Measurements from ENCODE around the gene MTMR11. TPM values are rescaled to one million over a fixed set of nuclear protein-coding genes. Genes with fewer than 3 reads are reported as not detected.

MTMR11 gene, protein sequence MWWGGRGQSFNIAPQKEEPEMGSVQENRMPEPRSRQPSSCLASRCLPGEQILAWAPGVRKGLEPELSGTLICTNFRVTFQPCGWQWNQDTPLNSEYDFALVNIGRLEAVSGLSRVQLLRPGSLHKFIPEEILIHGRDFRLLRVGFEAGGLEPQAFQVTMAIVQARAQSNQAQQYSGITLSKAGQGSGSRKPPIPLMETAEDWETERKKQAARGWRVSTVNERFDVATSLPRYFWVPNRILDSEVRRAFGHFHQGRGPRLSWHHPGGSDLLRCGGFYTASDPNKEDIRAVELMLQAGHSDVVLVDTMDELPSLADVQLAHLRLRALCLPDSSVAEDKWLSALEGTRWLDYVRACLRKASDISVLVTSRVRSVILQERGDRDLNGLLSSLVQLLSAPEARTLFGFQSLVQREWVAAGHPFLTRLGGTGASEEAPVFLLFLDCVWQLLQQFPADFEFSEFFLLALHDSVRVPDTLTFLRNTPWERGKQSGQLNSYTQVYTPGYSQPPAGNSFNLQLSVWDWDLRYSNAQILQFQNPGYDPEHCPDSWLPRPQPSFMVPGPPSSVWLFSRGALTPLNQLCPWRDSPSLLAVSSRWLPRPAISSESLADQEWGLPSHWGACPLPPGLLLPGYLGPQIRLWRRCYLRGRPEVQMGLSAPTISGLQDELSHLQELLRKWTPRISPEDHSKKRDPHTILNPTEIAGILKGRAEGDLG
- 2.4 TPM for polyA plus RNA-seq (2013, experiment 1 of 2)
- 1.9 TPM for polyA plus RNA-seq (2013, experiment 2 of 2)

DNA sequence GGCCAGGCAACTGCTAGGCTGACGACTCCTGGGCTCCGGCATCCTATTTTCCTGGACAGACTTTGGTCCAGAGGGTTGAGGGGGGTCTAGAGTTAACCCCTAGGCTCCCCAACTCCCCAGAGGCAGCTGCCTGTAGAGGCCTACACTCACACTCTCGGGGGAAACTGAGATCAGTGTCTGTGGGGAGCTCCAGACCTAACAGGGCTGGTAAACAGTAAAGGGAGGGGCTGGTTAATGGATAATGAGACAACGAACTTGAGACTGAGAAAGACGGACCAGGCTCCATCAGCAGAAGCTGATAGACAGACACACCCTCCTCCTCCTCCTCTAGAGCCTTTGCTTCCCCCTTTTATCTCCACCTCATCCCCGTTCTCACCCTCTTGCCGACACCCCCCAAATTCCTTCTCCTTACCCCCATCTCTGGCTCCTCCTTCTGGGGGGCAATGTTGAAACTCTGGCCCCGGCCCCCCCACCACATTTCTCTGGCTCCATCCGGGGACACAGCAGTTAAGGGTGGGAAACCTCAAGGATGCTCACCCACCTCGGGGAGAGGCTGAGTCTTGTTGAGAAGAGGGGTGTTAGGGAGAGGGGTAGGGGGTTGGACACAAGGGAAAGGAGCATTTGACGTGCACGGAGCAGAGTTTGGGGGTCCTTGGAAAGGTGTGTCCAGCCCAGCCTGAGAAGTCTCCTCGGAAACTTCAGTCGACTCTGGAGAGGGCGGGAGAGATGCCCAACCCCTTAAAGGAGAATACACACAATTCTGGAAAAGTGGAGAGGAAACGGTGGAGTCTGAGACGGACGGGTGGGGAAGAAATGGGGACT lies at the start of gene MTMR11:
TSS of gene MTMR11 (minus strand) at position 710 of the 822 bp plus-strand sequence. CDS start at position 478, 232 bp downstream.
- Histone ChIP-seq H3K4me3 (ENCODE audit: low read length in 2 of 2) (peak within 1 kb of the TSS; percentile 29 to 49), H3K14ac (ENCODE audit: low read length) (no peak within 1 kb of the TSS), H3K9ac (ENCODE audit: low read depth, low read length, poor library complexity) (no peak within 1 kb of the TSS), H3K27me3 (ENCODE audit: control insufficient read depth in 3 of 3, insufficient read depth in 3 of 3, low read depth in 1 of 3, low read length in 3 of 3) (no peaks in the 10 kb centered on the region), H3K4me1 (ENCODE audit: control insufficient read depth in 2 of 2, insufficient read depth in 1 of 2, low read depth in 1 of 2, low read length in 2 of 2) (peaks cover 14 to 19% of the 10 kb centered on the region in 2 donors), H3K4ac (ENCODE audit: low read length) (no peak within 1 kb of the TSS), H2AFZ (ENCODE audit: low read length) (peak within 1 kb of the TSS; percentile 78), H3K4me2 (ENCODE audit: insufficient read depth, low read length, poor library complexity, severe bottlenecking) (peak within 1 kb of the TSS; percentile 31), H3K36me3 (replicated peaks in 1 of 2; ENCODE audit: control insufficient read depth in 2 of 2, insufficient read depth in 2 of 2, low read length in 2 of 2) (no peaks in the 10 kb centered on the region), H2BK120ac (ENCODE audit: low read depth, low read length) (no peak within 1 kb of the TSS), H2BK12ac (ENCODE audit: low read length) (no peak within 1 kb of the TSS), H4K8ac (ENCODE audit: low read depth, low read length) (no peak within 1 kb of the TSS), H2BK15ac (ENCODE audit: low read length) (no peak within 1 kb of the TSS), H3K18ac (ENCODE audit: low read length) (peak within 1 kb of the TSS; percentile 11), H2BK5ac (ENCODE audit: low read length) (no peak within 1 kb of the TSS), H4K91ac (ENCODE audit: low read depth, low read length, poor library complexity) (no peak within 1 kb of the TSS), H3K23ac (ENCODE audit: low read depth, low read length, poor library complexity) (no peak within 1 kb of the TSS), H3K27ac (replicated peaks; ENCODE audit: low read length) (no peak within 1 kb of the TSS), H2AK5ac (ENCODE audit: low read depth, low read length) (no peak within 1 kb of the TSS), H3K9me3 (replicated peaks in 1 of 2; ENCODE audit: control insufficient read depth in 2 of 2, insufficient read depth in 1 of 2, low read depth in 1 of 2, low read length in 2 of 2) (no peaks in the 10 kb centered on the region), H3K79me1 (ENCODE audit: low read depth, low read length) (no peaks in the 10 kb centered on the region)
- WGBS, 2 donors (ENCODE audit: extremely low coverage in 2 of 2, insufficient read length in 2 of 2, insufficient replicate concordance in 1 of 2), result no CpG with 5 or more reads among the region's 18 CpGs
- DNase-seq (ENCODE audit: low spot score), result no peak

DNA sequence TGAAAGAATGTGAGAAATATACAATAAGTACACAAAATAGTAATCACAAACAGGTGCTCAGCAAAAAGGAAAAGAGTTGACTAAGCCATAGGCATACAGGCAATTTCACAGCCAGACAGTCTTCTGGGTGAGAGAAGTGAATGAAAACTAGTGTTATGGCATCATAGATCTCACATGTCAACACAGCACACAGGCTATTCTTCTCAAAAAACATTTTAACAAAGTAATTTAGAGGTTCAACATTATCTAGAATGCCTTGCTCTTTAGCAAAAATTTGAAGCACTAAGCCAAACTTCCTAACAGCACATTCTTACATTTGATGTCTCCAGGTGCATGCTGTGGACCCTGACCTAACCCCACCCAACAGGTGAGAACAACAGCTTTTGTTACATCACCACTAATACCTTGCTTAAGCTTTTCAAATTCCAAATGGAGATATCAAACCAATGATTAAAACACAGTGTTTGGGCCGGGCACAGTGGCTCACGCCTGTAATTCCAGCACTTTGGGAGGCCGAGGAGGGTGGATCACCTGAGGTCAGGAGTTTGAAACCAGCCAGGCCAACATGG lies 43.4 kb upstream of the MTMR11 start:
- Histone ChIP-seq H4K8ac (ENCODE audit: low read depth, low read length) (no peak overlapping the region), H3K4me3 (ENCODE audit: low read length in 2 of 2) (no peak overlapping the region), H3K79me1 (ENCODE audit: low read depth, low read length) (no peaks in the 10 kb centered on the region), H2BK120ac (ENCODE audit: low read depth, low read length) (no peak overlapping the region), H3K14ac (ENCODE audit: low read length) (no peak overlapping the region), H3K9me3 (replicated peaks in 1 of 2; ENCODE audit: control insufficient read depth in 2 of 2, insufficient read depth in 1 of 2, low read depth in 1 of 2, low read length in 2 of 2) (no peaks in the 10 kb centered on the region), H3K18ac (ENCODE audit: low read length) (no peak overlapping the region), H3K27ac (replicated peaks; ENCODE audit: low read length) (no peak overlapping the region), H3K4me2 (ENCODE audit: insufficient read depth, low read length, poor library complexity, severe bottlenecking) (no peak overlapping the region), H2BK12ac (ENCODE audit: low read length) (no peak overlapping the region), H2AK5ac (ENCODE audit: low read depth, low read length) (no peak overlapping the region), H2BK5ac (ENCODE audit: low read length) (no peak overlapping the region), H3K27me3 (ENCODE audit: control insufficient read depth in 3 of 3, insufficient read depth in 3 of 3, low read depth in 1 of 3, low read length in 3 of 3) (no peaks in the 10 kb centered on the region), H3K4me1 (ENCODE audit: control insufficient read depth in 2 of 2, insufficient read depth in 1 of 2, low read depth in 1 of 2, low read length in 2 of 2) (no peaks in the 10 kb centered on the region), H3K9ac (ENCODE audit: low read depth, low read length, poor library complexity) (no peak overlapping the region), H3K4ac (ENCODE audit: low read length) (no peak overlapping the region), H4K91ac (ENCODE audit: low read depth, low read length, poor library complexity) (no peak overlapping the region), H2AFZ (ENCODE audit: low read length) (no peak overlapping the region), H3K36me3 (replicated peaks in 1 of 2; ENCODE audit: control insufficient read depth in 2 of 2, insufficient read depth in 2 of 2, low read length in 2 of 2) (peaks cover 2 to 33% of the 10 kb centered on the region in 2 donors), H3K23ac (ENCODE audit: low read depth, low read length, poor library complexity) (no peak overlapping the region), H2BK15ac (ENCODE audit: low read length) (no peak overlapping the region)
- DNase-seq (ENCODE audit: low spot score), result no peak
- WGBS, 2 donors (ENCODE audit: extremely low coverage in 2 of 2, insufficient read length in 2 of 2, insufficient replicate concordance in 1 of 2), result no CpG with 5 or more reads among the region's 3 CpGs

DNA sequence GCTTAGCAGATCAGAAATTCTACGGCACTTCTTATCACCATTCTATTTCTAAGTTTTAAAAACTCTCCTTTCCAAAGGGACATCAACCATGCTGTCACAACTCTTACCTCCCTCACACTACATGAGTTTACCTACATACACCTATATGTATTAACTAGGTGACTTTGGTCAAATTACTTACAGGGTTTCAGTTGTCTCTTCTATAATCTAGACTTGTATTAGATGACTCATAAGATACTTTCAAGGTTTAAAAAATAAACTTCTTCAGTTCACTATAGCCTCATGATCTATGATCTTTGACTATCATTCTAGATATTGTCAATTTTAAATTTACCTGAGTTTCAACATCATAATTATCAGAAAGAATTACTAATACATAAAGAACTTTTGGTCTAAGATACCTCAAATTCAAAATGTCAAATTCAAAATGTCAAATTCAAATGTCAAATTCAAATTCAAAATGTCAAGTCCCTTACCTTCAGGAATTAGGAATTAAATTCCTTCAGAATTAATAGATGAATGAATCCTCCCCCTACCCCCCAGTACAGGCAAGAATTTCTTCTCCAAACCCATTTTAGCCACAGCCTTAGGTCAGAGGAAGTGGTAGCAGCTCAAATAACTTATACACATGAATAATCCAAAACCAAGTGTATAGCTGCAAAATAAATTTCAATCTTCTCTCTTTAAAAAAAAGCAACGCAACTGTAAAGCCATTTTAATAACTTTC lies 42.7 kb upstream of the MTMR11 start:
- H3K9me3 ChIP-seq (replicated peaks in 1 of 2; ENCODE audit: control insufficient read depth in 2 of 2, insufficient read depth in 1 of 2, low read depth in 1 of 2, low read length in 2 of 2), result no peaks in the 10 kb centered on the region
- DNase-seq (ENCODE audit: low spot score), result no peak

More for the DNA sequence above, 42.7 kb upstream of the MTMR11 start:
- H2BK15ac ChIP-seq (ENCODE audit: low read length), result no peak overlapping the region
- no peak overlapping the region for H3K18ac ChIP-seq (ENCODE audit: low read length)
- H4K8ac ChIP-seq (ENCODE audit: low read depth, low read length), result no peak overlapping the region
- H3K4me1 ChIP-seq (ENCODE audit: control insufficient read depth in 2 of 2, insufficient read depth in 1 of 2, low read depth in 1 of 2, low read length in 2 of 2), result no peaks in the 10 kb centered on the region
- H2AK5ac ChIP-seq (ENCODE audit: low read depth, low read length), result no peak overlapping the region
- H3K23ac ChIP-seq (ENCODE audit: low read depth, low read length, poor library complexity), result no peak overlapping the region
- no peak overlapping the region for H2BK5ac ChIP-seq (ENCODE audit: low read length)
- no peak overlapping the region for H3K4ac ChIP-seq (ENCODE audit: low read length)
- no peak overlapping the region for H2BK120ac ChIP-seq (ENCODE audit: low read depth, low read length)
- H2AFZ ChIP-seq (ENCODE audit: low read length), result no peak overlapping the region
- H3K4me2 ChIP-seq (ENCODE audit: insufficient read depth, low read length, poor library complexity, severe bottlenecking), result no peak overlapping the region
- H3K14ac ChIP-seq (ENCODE audit: low read length), result no peak overlapping the region
- H4K91ac ChIP-seq (ENCODE audit: low read depth, low read length, poor library complexity), result no peak overlapping the region
- H3K27ac ChIP-seq (replicated peaks; ENCODE audit: low read length), result no peak overlapping the region
- no peak overlapping the region for H3K4me3 ChIP-seq (ENCODE audit: low read length in 2 of 2)
- peaks cover 3 to 36% of the 10 kb centered on the region in 2 donors for H3K36me3 ChIP-seq (replicated peaks in 1 of 2; ENCODE audit: control insufficient read depth in 2 of 2, insufficient read depth in 2 of 2, low read length in 2 of 2)
- no peak overlapping the region for H3K9ac ChIP-seq (ENCODE audit: low read depth, low read length, poor library complexity)
- no peaks in the 10 kb centered on the region for H3K79me1 ChIP-seq (ENCODE audit: low read depth, low read length)
- WGBS, 2 donors (ENCODE audit: extremely low coverage in 2 of 2, insufficient read length in 2 of 2, insufficient replicate concordance in 1 of 2), result no CpG with 5 or more reads among the region's 2 CpGs
- H2BK12ac ChIP-seq (ENCODE audit: low read length), result no peak overlapping the region
- H3K27me3 ChIP-seq (ENCODE audit: control insufficient read depth in 3 of 3, insufficient read depth in 3 of 3, low read depth in 1 of 3, low read length in 3 of 3), result no peaks in the 10 kb centered on the region
